Endothelial cell of umbilical vein (primary cell): ENCODE data around the gene FREM3.

Experiments
- CTCF ChIP-seq, 2 donors: IDR thresholded peaks; 1 replicate in 1 of 2; 2 replicates in 1 of 2; pipeline ENCODE4 v1.5.1; 2011; ENCODE audit warnings: low read length in 2 of 2, mild to moderate bottlenecking in 2 of 2, moderate library complexity in 2 of 2, control low read depth in 1 of 2, inconsistent platforms in 1 of 2, low read depth in 1 of 2; ENCODE audit not compliant: insufficient read depth in 1 of 2; ENCODE audit errors: extremely low read depth in 1 of 2
- EZH2 ChIP-seq: IDR thresholded peaks from 2 replicates; pipeline ENCODE4 v1.6.1; 2012; ENCODE audit warnings: borderline replicate concordance, low read depth, mild to moderate bottlenecking, moderate library complexity, low read length, inconsistent platforms; ENCODE audit not compliant: severe bottlenecking
- FOS ChIP-seq: IDR thresholded peaks from 2 replicates; pipeline ENCODE4 v1.6.1; 2011; ENCODE audit warnings: mild to moderate bottlenecking, low read length, moderate library complexity, borderline replicate concordance; ENCODE audit not compliant: insufficient read depth
- GATA2 ChIP-seq: IDR thresholded peaks from 2 replicates; pipeline ENCODE4 v1.7.0; 2011; ENCODE audit warnings: low read depth, mild to moderate bottlenecking, moderate library complexity, mixed read lengths, low read length; ENCODE audit not compliant: insufficient read length, insufficient read depth
- JUN ChIP-seq: IDR thresholded peaks from 2 replicates; pipeline ENCODE4 v1.6.1; 2011; ENCODE audit warnings: borderline replicate concordance, low read depth; ENCODE audit not compliant: insufficient read length, insufficient read depth
- POLR2A ChIP-seq: IDR thresholded peaks from 2 replicates; pipeline ENCODE4 v1.6.1; 2012; ENCODE audit warnings: low read depth, mild to moderate bottlenecking, control low read depth, low read length
- POLR2AphosphoS5 ChIP-seq: IDR thresholded peaks from 2 replicates; pipeline ENCODE4 v1.6.1; 2012; ENCODE audit warnings: low read depth, mild to moderate bottlenecking, control low read depth, low read length, moderate library complexity; ENCODE audit not compliant: insufficient read depth
- TF ChIP-seq, protein P1 (sequence below): IDR thresholded peaks from 2 replicates; pipeline ENCODE4 v1.6.1; 2011; ENCODE audit not compliant: insufficient read depth, insufficient read length

GRCh38 chr4:143549928-143550327, 150.5 kb downstream of the FREM3 start:
- TF ChIP-seq, protein P1, sequence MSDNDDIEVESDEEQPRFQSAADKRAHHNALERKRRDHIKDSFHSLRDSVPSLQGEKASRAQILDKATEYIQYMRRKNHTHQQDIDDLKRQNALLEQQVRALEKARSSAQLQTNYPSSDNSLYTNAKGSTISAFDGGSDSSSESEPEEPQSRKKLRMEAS: no peak
- TF ChIP-seq CTCF (IDR thresholded peaks at IDR 0.05; ENCODE audit: extremely low read depth in 1 of 2, insufficient read depth in 1 of 2, low read depth in 1 of 2, low read length in 2 of 2): no peak
- TF ChIP-seq POLR2AphosphoS5: no peak
- TF ChIP-seq POLR2A: no peak
- TF ChIP-seq EZH2: no peak
- TF ChIP-seq JUN: no peak
- no peak for TF ChIP-seq GATA2
- no peak for TF ChIP-seq FOS
